ENCODE measurements around the gene STAP2.

Gene STAP2

DNA sequence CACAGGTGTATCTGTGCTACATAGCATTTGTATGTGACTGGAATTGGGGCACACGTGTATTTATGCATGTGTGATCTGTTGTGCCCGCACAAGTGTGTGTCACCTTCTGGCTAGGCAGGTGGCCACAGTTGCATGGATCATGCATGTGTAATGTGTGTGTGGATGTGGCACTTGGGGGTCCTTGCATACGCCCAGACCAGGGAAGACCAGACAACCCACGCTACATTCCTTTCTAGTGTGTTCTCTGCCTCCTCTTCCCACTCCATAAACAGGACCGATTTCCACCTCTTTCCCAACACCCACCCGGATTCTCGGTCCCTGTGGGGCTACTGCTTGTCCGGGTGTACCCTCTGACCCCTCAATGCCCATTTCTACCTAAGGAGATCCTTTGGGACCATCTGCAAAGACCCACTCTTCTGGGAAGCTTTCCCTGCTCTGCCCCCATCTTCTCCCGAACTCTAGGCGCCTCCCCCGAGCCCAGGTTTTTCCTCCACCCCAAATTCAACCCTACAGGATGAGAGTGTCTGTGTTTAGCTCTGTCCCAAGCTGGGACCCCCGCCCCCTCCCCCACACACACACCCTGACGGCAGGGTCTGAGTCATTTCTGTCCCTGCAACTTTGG lies 12.3 kb downstream of the STAP2 start:
- no peak overlapping the region for H3K4me2 ChIP-seq (ENCODE audit: low read depth, low read length, poor library complexity, severe bottlenecking)
- no peak overlapping the region for H3K9ac ChIP-seq (ENCODE audit: low read length)

DNA sequence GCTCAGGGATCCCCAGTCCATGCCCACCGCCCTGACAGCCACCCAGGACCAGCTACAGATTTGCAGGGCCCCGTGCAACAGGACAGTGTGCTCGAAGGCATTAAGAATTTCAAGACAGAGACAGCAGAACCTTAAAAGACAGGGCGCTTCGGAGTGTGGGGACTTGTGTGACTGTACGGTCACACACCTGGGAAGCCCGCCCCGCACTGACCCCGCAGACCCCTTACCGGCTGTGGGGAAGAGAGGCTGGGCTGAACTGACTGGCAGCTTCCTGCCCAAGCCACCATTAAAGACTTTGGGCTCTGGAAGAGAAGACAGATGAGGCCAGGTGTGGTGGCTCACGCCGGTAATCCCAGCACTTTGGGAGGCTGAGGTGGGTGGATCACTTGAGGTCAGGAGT lies 14.4 kb downstream of the STAP2 start:
- Histone ChIP-seq H3K9ac (ENCODE audit: low read length) (no peak overlapping the region), H3K36me3 (ENCODE audit: low read length) (no peaks in the 10 kb centered on the region)
- no peak for TF ChIP-seq EZH2phosphoT487 (conservative IDR thresholded peaks at IDR 0.05; ENCODE audit: low read length)
- TF ChIP-seq, protein P1, sequence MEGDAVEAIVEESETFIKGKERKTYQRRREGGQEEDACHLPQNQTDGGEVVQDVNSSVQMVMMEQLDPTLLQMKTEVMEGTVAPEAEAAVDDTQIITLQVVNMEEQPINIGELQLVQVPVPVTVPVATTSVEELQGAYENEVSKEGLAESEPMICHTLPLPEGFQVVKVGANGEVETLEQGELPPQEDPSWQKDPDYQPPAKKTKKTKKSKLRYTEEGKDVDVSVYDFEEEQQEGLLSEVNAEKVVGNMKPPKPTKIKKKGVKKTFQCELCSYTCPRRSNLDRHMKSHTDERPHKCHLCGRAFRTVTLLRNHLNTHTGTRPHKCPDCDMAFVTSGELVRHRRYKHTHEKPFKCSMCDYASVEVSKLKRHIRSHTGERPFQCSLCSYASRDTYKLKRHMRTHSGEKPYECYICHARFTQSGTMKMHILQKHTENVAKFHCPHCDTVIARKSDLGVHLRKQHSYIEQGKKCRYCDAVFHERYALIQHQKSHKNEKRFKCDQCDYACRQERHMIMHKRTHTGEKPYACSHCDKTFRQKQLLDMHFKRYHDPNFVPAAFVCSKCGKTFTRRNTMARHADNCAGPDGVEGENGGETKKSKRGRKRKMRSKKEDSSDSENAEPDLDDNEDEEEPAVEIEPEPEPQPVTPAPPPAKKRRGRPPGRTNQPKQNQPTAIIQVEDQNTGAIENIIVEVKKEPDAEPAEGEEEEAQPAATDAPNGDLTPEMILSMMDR (IDR thresholded peaks at IDR 0.05; ENCODE audit: insufficient read depth, low read length, poor library complexity, severe bottlenecking) = no peak

More for the DNA sequence above, 12.3 kb downstream of the STAP2 start:
- no peaks in the 10 kb centered on the region for H3K9me2 ChIP-seq (replicated peaks; ENCODE audit: insufficient read depth, low read length)
- no peaks in the 10 kb centered on the region for H3K79me2 ChIP-seq (ENCODE audit: insufficient read depth, low read length)
- no peak overlapping the region for H2AFZ ChIP-seq (ENCODE audit: low read depth, low read length, severe bottlenecking)
- H3K4me3 ChIP-seq (ENCODE audit: insufficient read depth, low read length, poor library complexity, severe bottlenecking) = no peak overlapping the region
- H3K9me3 ChIP-seq (ENCODE audit: insufficient read depth, low read length) = no peaks in the 10 kb centered on the region
- no peaks in the 10 kb centered on the region for H3K27me3 ChIP-seq (ENCODE audit: low read length)
- H3K36me3 ChIP-seq (ENCODE audit: low read length) = no peaks in the 10 kb centered on the region
- H4K20me1 ChIP-seq (ENCODE audit: low read depth, low read length) = no peaks in the 10 kb centered on the region
- H3F3A ChIP-seq (ENCODE audit: insufficient read depth) = no peaks in the 10 kb centered on the region
- TF ChIP-seq EZH2phosphoT487 (conservative IDR thresholded peaks at IDR 0.05; ENCODE audit: low read length) = no peak
- TF ChIP-seq, protein P1 (IDR thresholded peaks at IDR 0.05; ENCODE audit: insufficient read depth, low read length, poor library complexity, severe bottlenecking) = no peak
- H3K27ac ChIP-seq (ENCODE audit: low read depth, low read length) = no peak overlapping the region

DNA sequence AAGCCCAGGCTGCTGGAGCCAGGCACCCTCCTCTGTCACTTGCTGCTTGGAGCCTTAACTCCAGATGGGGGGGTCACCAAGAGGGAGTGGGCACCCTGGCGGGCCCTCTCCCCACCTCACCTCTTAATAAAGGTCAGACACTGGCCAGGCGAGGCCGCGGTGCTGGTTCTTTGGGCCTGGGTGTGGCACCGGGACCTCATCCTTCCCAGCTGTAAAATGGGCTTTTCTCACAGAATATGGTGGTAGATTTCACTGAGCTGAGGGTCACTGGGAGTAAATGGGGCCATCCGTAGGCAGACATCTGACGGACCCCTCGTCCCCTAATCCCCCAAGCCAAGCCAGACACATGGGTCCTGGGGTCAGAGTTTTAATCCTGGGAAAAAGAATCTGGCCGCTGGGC lies 14.9 kb downstream of the STAP2 start:
- no peaks in the 10 kb centered on the region for H3K36me3 ChIP-seq (ENCODE audit: low read length)
- no peaks in the 10 kb centered on the region for H3K9me2 ChIP-seq (replicated peaks; ENCODE audit: insufficient read depth, low read length)
- H4K20me1 ChIP-seq (ENCODE audit: low read depth, low read length) = no peaks in the 10 kb centered on the region
- H3K4me3 ChIP-seq (ENCODE audit: insufficient read depth, low read length, poor library complexity, severe bottlenecking) = no peak overlapping the region
- no peak overlapping the region for H3K9ac ChIP-seq (ENCODE audit: low read length)
- H3K9me3 ChIP-seq (ENCODE audit: insufficient read depth, low read length) = 0 out of 2 replicates have a peak, but pooled peaks cover 4% of the 10 kb centered on the region
- no peak overlapping the region for H3K27ac ChIP-seq (ENCODE audit: low read depth, low read length)
- TF ChIP-seq EZH2phosphoT487 (conservative IDR thresholded peaks at IDR 0.05; ENCODE audit: low read length) = no peak
- TF ChIP-seq, protein P1 (IDR thresholded peaks at IDR 0.05; ENCODE audit: insufficient read depth, low read length, poor library complexity, severe bottlenecking) = no peak
- H2AFZ ChIP-seq (ENCODE audit: low read depth, low read length, severe bottlenecking) = no peak overlapping the region
- H3F3A ChIP-seq (ENCODE audit: insufficient read depth) = no peaks in the 10 kb centered on the region
- no peak overlapping the region for H3K4me2 ChIP-seq (ENCODE audit: low read depth, low read length, poor library complexity, severe bottlenecking)
- H3K79me2 ChIP-seq (ENCODE audit: insufficient read depth, low read length) = no peaks in the 10 kb centered on the region
- H3K27me3 ChIP-seq (ENCODE audit: low read length) = no peaks in the 10 kb centered on the region

More for the DNA sequence above, 14.4 kb downstream of the STAP2 start:
- Histone ChIP-seq H3K9me2 (replicated peaks; ENCODE audit: insufficient read depth, low read length) (no peaks in the 10 kb centered on the region), H3K4me3 (ENCODE audit: insufficient read depth, low read length, poor library complexity, severe bottlenecking) (no peak overlapping the region), H3K27ac (ENCODE audit: low read depth, low read length) (no peak overlapping the region), H3K9me3 (ENCODE audit: insufficient read depth, low read length) (0 out of 2 replicates have a peak, but pooled peaks cover 4% of the 10 kb centered on the region), H3F3A (ENCODE audit: insufficient read depth) (no peaks in the 10 kb centered on the region), H3K4me2 (ENCODE audit: low read depth, low read length, poor library complexity, severe bottlenecking) (no peak overlapping the region), H2AFZ (ENCODE audit: low read depth, low read length, severe bottlenecking) (no peak overlapping the region), H3K79me2 (ENCODE audit: insufficient read depth, low read length) (no peaks in the 10 kb centered on the region), H3K27me3 (ENCODE audit: low read length) (no peaks in the 10 kb centered on the region), H4K20me1 (ENCODE audit: low read depth, low read length) (no peaks in the 10 kb centered on the region)
